IPS-20b (cell line): ENCODE measurements around the gene FAM53C.

Experiments
- H3K27ac ChIP-seq: one replicate; pipeline ENCODE4 v1.5.1; 2013; ENCODE audit warnings: low read length
- H3K27me3 ChIP-seq: 2 replicates; pipeline ENCODE4 v1.6.1; 2013; ENCODE audit warnings: mild to moderate bottlenecking, low read length, inconsistent platforms; ENCODE audit not compliant: insufficient read depth
- H3K36me3 ChIP-seq: 2 replicates; pipeline ENCODE4 v1.6.1; 2013; ENCODE audit warnings: low read depth, mild to moderate bottlenecking, inconsistent platforms, low read length, moderate library complexity; ENCODE audit not compliant: insufficient read depth
- H3K4me1 ChIP-seq: 2 replicates; pipeline ENCODE4 v1.6.1; 2013; ENCODE audit warnings: mild to moderate bottlenecking, control low read depth, inconsistent platforms, low read length, moderate library complexity; ENCODE audit not compliant: insufficient read depth
- H3K4me3 ChIP-seq: 2 replicates; pipeline ENCODE4 v1.5.1; 2013; ENCODE audit warnings: mild to moderate bottlenecking, low read length, inconsistent platforms
- H3K9ac ChIP-seq: 2 replicates; pipeline ENCODE4 v1.6.1; 2013; ENCODE audit warnings: low read depth, mild to moderate bottlenecking, inconsistent platforms, low read length, moderate library complexity
- H3K9me3 ChIP-seq: 2 replicates; pipeline ENCODE4 v1.6.1; 2013; ENCODE audit warnings: mild to moderate bottlenecking, low read depth, low read length, inconsistent platforms; ENCODE audit not compliant: insufficient read depth

The FAM53C gene

DNA sequence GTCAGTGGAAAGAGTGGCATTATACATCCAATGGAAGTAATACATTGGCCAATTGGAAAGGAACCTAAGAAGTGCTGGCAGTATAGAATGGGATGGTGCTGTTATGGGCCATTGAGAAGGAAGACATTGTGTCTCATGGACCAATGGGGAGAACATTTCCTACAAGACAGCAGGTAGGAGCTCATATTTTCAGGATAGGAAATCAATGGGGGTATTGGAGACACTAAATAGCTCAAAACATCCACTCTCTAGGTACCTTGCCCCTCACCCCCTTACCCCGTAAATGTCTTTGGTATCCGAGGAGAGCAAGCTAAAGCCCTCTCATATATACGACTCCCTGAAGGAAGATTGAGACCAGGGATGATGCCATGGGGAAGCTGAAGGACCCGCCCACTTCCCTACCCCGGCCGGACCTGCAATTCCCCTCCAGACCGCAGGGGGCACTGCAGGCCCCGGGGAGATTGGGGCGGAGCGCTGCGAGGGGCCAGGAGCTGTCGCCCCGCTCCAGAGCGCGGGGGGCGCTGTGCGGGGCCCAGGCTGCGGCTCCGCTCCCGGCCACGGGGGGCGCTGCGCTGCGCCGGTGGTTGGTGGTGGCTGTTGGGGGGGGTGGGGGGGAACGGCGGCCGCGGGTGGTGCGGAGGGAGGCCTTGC is 14.1 kb downstream of the FAM53C start, which contains the start of gene KDM3B:
KDM3B (plus strand) TSS at position 615 of the 651 bp plus-strand sequence. CDS start 111 bp downstream, outside the sequence.
- H3K36me3 ChIP-seq = peaks cover 25% of the 10 kb centered on the region

DNA sequence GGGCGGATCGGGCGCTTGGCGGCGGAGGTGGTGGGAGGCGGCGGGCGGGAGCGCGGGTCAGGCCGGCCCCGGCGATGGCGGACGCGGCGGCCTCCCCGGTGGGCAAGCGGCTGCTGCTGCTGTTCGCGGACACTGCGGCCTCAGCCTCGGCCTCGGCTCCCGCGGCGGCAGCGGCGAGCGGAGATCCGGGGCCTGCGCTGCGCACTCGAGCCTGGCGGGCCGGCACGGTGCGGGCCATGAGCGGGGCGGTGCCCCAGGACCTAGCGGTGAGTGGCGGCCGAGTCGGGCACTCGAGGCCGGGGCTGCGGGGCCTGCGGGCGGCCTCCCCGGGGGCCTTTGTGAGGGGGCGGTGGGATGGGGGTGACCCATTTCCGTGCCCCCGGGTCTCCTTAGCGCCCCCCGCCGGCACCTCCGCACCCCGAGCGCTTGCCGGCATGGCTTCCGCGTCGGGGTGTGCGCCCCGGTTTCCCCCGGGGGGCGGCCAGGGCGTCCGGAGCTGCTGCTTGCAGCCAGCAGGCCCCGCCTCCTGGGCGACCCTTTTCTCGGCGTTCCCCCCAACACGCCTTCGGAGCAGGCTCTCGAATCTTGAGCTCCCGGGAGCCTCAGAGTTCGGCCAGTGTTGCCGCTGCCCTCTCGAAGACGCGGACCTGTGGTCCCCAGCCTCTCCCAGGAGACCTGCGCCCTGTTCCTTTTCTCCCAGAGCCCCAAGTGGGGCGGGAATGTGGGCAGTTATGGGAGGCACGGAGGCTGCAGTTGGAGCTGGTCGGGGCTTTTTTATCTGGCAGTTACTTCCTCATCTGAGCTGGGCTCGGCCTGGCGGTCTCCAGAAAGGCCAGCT is 14.9 kb downstream of the FAM53C start:
- H3K27ac ChIP-seq = peak overlapping the region; percentile 13
- H3K4me3 ChIP-seq = peak overlapping the region; percentile 87
- no peaks in the 10 kb centered on the region for H3K9me3 ChIP-seq
- H3K9ac ChIP-seq = peak overlapping the region; percentile 89
- peaks cover 7% of the 10 kb centered on the region; the same call in 1 of the 2 replicates for H3K4me1 ChIP-seq
- peaks cover 18% of the 10 kb centered on the region for H3K36me3 ChIP-seq
- no peaks in the 10 kb centered on the region for H3K27me3 ChIP-seq

More for the DNA sequence above, 14.1 kb downstream of the FAM53C start, which contains the start of gene KDM3B:
- Histone ChIP-seq H3K4me1 (peaks cover 7% of the 10 kb centered on the region; the same call in 1 of the 2 replicates), H3K27ac (peak within 1 kb of the TSS; percentile 13), H3K27me3 (no peaks in the 10 kb centered on the region), H3K9me3 (no peaks in the 10 kb centered on the region), H3K9ac (peak within 1 kb of the TSS; percentile 89), H3K4me3 (peak within 1 kb of the TSS; percentile 87)

DNA sequence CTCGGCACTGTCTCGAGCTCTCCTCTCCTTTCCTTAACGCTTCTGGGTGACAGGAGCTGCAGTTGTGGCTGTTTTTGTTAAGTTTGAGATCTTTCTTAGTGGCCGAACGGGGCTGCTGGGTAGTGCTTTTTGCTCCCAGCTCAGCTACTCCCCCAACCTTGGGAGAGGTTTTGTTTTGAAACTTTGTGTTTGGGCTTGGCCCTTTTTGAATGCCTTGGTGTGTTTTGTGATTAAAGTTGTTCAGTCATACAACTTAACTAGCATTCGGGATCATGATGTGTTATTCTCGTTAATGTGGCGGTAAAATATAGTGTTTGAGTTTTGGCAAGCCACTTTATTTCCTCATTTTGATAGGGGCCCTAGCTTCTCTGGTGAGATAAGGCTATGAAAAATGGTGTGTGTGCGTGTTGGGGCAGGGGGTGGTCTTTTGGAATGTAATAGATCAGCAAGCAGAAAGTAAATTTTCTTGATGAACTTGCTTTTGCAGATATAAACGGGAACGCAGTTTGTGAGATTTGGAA is 15.6 kb downstream of the FAM53C start:
- Histone ChIP-seq H3K4me1 (peaks cover 7% of the 10 kb centered on the region; the same call in 1 of the 2 replicates), H3K9ac (peak overlapping the region; percentile 89), H3K9me3 (no peaks in the 10 kb centered on the region), H3K36me3 (peaks cover 11% of the 10 kb centered on the region; the same call in 1 of the 2 replicates), H3K27ac (peak overlapping the region; percentile 13), H3K27me3 (no peaks in the 10 kb centered on the region), H3K4me3 (peak overlapping the region; percentile 87)

DNA sequence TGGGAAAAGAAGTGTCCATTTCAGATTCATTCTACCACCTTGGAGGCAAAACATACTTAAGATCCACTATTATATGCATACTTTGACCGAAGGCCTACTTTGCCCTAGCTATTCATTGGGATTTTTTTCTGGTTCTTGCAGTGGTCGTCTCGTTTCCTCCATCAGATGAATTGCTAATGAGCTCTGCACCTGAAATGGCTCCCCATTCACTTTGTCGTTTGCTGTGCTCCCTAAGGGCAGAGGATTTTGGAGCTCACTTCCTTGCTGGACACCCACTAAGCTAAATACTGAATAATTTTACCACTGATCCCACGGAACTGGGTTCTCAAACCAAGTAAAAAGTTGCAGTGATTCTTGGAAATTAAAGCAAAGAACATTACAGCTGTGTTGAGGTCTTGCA is 16.3 kb downstream of the FAM53C start:
- no peaks in the 10 kb centered on the region for H3K9me3 ChIP-seq
- H3K4me1 ChIP-seq = peaks cover 7% of the 10 kb centered on the region; the same call in 1 of the 2 replicates
- H3K4me3 ChIP-seq = peak overlapping the region; percentile 87
- peaks cover 4% of the 10 kb centered on the region; the same call in 1 of the 2 replicates for H3K36me3 ChIP-seq
- H3K27me3 ChIP-seq = no peaks in the 10 kb centered on the region
- peak overlapping the region; percentile 89; the same call in 1 of the 2 replicates for H3K9ac ChIP-seq
- no peak overlapping the region for H3K27ac ChIP-seq

DNA sequence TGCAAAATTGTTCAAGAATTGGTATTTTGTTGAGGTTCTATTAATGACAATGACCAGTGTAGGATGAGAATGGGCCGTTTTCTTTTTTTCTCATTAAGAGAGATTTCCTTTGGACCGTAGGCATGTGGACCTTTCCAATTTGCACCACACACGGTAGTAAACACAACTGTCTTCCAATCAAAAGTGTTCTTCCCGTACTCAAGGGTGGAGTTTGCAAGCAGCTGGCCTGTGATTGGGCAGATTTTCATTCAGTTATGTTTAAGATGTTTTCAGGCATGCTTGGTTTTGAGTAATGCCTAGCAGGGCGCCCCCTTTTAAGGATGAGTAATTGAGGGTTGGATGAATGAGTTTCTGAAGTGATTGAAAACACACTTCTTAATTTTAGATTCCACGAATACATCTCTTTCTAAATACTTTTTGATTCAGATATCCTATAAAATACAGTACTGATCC is 16.9 kb downstream of the FAM53C start:
- Histone ChIP-seq H3K9ac (0 out of 2 replicates have a peak overlapping the region, but pooled peaks have one; percentile 89), H3K27me3 (no peaks in the 10 kb centered on the region), H3K4me1 (peaks cover 7% of the 10 kb centered on the region; the same call in 1 of the 2 replicates), H3K27ac (no peak overlapping the region), H3K36me3 (no peaks in the 10 kb centered on the region), H3K9me3 (no peaks in the 10 kb centered on the region), H3K4me3 (peak overlapping the region; percentile 87)

DNA sequence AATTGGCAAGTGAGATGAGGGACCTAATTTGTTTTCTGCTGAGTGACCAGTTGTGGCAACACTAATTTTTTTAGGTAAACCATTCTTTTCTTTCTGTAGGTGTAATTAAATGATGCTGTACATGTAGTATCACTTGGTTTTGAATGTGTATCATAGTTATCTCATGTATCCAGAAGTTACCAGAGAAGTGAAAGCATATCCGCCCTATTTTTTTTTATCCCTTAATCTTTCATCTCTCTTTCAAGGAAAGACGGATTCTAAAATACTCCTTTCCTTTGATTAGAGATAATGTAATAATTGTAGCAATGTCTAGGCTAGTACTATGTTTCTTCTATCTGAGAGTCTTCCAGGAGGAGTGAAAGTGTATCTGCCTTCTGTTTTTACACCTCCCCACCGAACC is 21.6 kb downstream of the FAM53C start:
- no peak overlapping the region for H3K4me3 ChIP-seq
- H3K9ac ChIP-seq = no peak overlapping the region
- H3K27me3 ChIP-seq = no peaks in the 10 kb centered on the region
- H3K27ac ChIP-seq = no peak overlapping the region
- no peaks in the 10 kb centered on the region for H3K9me3 ChIP-seq
- H3K36me3 ChIP-seq = no peaks in the 10 kb centered on the region
- H3K4me1 ChIP-seq = peaks cover 2% of the 10 kb centered on the region; the same call in 1 of the 2 replicates

DNA sequence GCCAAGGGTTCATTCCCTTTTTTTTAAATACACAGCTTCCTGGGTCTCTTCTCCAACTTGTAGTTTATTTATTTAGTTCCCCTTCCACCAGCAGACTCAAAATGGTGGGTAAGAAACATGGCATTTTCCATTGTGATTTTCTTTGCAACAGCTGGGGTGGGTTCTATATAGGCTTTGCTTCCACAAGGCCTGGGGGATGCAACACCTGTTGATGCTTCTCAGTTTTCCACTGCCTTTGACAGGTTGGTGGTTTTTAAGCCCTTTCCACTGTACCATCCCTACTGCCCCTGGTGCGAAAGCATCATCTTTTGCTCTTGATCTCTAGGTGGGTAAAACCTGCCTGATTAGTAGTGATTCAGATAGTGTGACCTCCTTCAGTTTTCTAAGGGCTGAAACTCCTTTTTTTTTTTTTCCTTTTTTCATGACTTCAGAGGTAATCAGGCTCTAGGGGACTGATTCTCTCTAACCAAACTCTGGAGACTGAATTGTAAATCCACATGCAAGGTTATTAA is 22.9 kb downstream of the FAM53C start:
- no peaks in the 10 kb centered on the region for H3K27me3 ChIP-seq
- no peaks in the 10 kb centered on the region for H3K9me3 ChIP-seq
- H3K27ac ChIP-seq = no peak overlapping the region
- no peaks in the 10 kb centered on the region for H3K4me1 ChIP-seq
- H3K4me3 ChIP-seq = no peak overlapping the region
- no peak overlapping the region for H3K9ac ChIP-seq
- H3K36me3 ChIP-seq = no peaks in the 10 kb centered on the region

DNA sequence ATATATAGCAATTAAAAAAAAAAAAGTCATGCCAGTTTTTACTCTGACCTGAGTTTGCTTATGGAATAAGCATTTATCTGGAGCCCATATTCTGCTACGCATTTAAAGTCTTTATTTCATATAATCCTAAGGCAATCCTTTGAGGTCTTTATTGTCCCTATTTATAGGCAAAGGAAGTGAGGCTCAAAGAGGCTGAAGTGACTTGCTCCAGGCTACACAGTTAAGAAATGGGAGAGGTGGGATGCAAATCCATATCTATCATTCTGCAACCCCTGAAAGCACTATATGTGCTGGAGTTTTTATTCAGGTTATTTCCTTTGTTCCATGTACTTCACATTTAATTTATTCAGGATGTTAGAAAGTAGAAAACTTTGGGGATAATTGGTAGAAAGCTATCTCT is 26.5 kb downstream of the FAM53C start:
- Histone ChIP-seq H3K27me3 (no peaks in the 10 kb centered on the region), H3K36me3 (no peaks in the 10 kb centered on the region), H3K9me3 (no peaks in the 10 kb centered on the region), H3K27ac (no peak overlapping the region), H3K4me1 (no peaks in the 10 kb centered on the region), H3K4me3 (no peak overlapping the region), H3K9ac (no peak overlapping the region)

DNA sequence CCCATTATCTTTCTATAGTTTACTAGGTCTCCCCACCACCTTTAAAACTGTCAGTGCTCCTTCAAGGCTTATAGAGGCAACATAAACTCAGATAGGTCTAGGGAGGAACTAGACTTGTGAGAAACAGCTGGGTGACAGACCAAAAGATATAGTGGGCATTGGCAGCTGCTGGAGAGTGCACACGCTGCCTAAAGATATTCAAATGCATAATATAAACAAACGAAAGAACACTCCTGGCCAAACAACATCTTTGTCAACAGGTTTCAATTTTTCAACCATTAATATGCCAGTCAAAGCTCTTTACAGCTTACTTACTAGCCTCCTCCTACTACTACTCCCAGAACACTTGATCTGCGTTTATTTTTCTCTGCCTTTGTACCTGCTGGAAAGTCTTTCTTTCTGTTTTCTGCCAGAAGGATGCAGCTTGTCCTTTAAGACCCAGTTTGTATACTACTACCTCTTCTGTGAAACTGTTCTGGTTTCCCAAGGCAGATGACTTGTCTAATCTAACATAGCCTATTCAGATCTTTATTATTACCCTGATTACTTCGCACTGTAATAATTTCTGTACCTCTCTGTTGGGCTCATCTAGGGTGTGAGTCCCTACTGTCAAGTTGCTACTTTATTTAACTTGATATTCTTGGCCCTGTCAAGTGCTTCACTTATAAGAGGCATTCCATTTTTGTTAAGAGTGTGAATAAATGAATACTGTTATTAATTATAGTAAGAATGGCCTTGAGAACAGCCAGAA is 28.7 kb downstream of the FAM53C start:
- H3K4me1 ChIP-seq = no peaks in the 10 kb centered on the region
- no peak overlapping the region for H3K27ac ChIP-seq
- no peaks in the 10 kb centered on the region for H3K36me3 ChIP-seq
- no peak overlapping the region for H3K9ac ChIP-seq
- H3K9me3 ChIP-seq = no peaks in the 10 kb centered on the region
- H3K4me3 ChIP-seq = no peak overlapping the region
- no peaks in the 10 kb centered on the region for H3K27me3 ChIP-seq

DNA sequence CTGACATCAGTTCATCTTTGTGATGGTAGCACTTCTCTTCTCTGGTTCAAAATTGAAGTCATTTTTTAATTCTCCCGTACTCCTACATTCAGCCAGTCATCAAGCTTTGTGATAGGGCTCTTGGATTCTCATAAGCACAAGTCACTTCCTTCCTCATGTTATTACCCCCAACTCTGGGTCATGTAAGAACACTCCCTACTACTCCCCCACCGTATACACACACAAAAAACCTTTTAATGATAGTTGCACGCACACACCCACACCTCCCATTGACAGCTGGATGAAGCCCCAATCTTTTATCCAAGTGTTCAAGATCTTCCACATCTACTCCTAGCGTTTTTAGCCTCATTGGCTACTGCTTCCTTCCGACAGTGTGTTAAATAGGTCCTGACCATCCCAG is 31.2 kb downstream of the FAM53C start:
- H3K9ac ChIP-seq = no peak overlapping the region
- H3K4me3 ChIP-seq = no peak overlapping the region
- H3K27ac ChIP-seq = no peak overlapping the region

DNA sequence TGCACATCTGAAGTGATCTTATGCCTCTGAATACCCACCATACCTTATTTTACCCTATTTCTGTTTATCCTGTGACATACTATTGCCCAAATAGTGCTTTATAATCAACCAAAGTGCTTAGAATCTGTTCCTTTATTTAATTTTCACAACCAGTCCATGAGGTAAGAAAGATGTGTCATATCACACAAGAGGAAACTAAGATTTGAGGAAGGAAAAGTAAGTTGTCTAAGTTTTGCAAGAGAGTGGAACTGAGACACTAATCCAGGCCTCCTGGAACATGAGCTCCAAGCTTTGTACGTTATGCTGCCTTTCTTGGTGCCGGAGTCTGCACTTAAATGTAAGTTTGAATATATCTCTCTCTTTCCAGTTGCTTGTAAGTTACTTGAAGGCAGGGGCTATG is 31.6 kb downstream of the FAM53C start:
- no peak overlapping the region for H3K27ac ChIP-seq
- H3K4me3 ChIP-seq = no peak overlapping the region
- no peaks in the 10 kb centered on the region for H3K4me1 ChIP-seq
- no peak overlapping the region for H3K9ac ChIP-seq
- H3K27me3 ChIP-seq = no peaks in the 10 kb centered on the region
- peaks cover 17% of the 10 kb centered on the region for H3K36me3 ChIP-seq
- no peaks in the 10 kb centered on the region for H3K9me3 ChIP-seq

More for the DNA sequence above, 31.2 kb downstream of the FAM53C start:
- no peaks in the 10 kb centered on the region for H3K4me1 ChIP-seq
- H3K27me3 ChIP-seq = no peaks in the 10 kb centered on the region
- H3K9me3 ChIP-seq = no peaks in the 10 kb centered on the region
- peaks cover 13% of the 10 kb centered on the region; the same call in 1 of the 2 replicates for H3K36me3 ChIP-seq
